HepG2 (cell line): ENCODE measurements around the gene TMTC3.

Source experiments
- BHLHE40 ChIP-seq: IDR thresholded peaks from 2 replicates; pipeline ENCODE4 v1.6.1; 2011; ENCODE audit warnings: low read length, improper control_type of control experiment
- BORCS8-MEF2B ChIP-seq: sonication (generic); formaldehyde crosslinking; IDR thresholded peaks from 2 replicates; pipeline ENCODE4 v1.8.0; 2022; ENCODE audit warnings: mild to moderate bottlenecking, missing genetic modification reagents
- CHD4 ChIP-seq: fragments of 200-600 bp; sonication (generic); IDR thresholded peaks from 2 replicates; pipeline ENCODE4 v1.7.0; 2017; ENCODE audit warnings: mild to moderate bottlenecking, low read length, borderline replicate concordance
- ERF ChIP-seq: IDR thresholded peaks from 2 replicates; pipeline ENCODE4 v1.6.1; 2018; ENCODE audit warnings: missing biosample characterization, missing genetic modification reagents
- EZH2 ChIP-seq: conservative IDR thresholded peaks from 2 replicates; pipeline ENCODE4 v1.6.1; 2012; ENCODE audit warnings: mild to moderate bottlenecking, low read depth, low read length, moderate library complexity
- HOXA3 ChIP-seq: sonication (generic); formaldehyde crosslinking; IDR thresholded peaks from 2 replicates; pipeline ENCODE4 v1.5.0; 2020; ENCODE audit warnings: missing genetic modification reagents
- MYNN ChIP-seq: sonication (generic); formaldehyde crosslinking; IDR thresholded peaks from 2 replicates; pipeline ENCODE4 v1.4.0; 2020; ENCODE audit warnings: mild to moderate bottlenecking, low read depth, missing genetic modification reagents
- POLR2AphosphoS5 ChIP-seq: IDR thresholded peaks from 2 replicates; pipeline ENCODE4 v1.6.1; 2012; ENCODE audit warnings: low read depth, low read length
- RFX5 ChIP-seq: IDR thresholded peaks from 2 replicates; pipeline ENCODE4 v1.6.1; 2011; ENCODE audit warnings: low read depth, low read length, improper control_type of control experiment
- SNAPC2 ChIP-seq: sonication (generic); formaldehyde crosslinking; IDR thresholded peaks from 2 replicates; pipeline ENCODE4 v1.8.1; 2022; ENCODE audit warnings: mild to moderate bottlenecking, missing genetic modification reagents
- SP2 ChIP-seq: sonication (generic); formaldehyde crosslinking; IDR thresholded peaks from 2 replicates; pipeline ENCODE4 v1.5.1; 2020; ENCODE audit warnings: mild to moderate bottlenecking, missing genetic modification reagents
- ZBTB1 ChIP-seq: sonication (generic); formaldehyde crosslinking; IDR thresholded peaks from 2 replicates; pipeline ENCODE4 v1.4.0; 2020; ENCODE audit warnings: missing genetic modification reagents, borderline replicate concordance
- ZNF292 ChIP-seq: sonication (generic); formaldehyde crosslinking; IDR thresholded peaks from 2 replicates; pipeline ENCODE4 v1.8.1; 2022; ENCODE audit warnings: mild to moderate bottlenecking, low read depth, missing genetic modification reagents, borderline replicate concordance
- ZNF567 ChIP-seq: sonication (generic); formaldehyde crosslinking; IDR thresholded peaks from 2 replicates; pipeline ENCODE4 v1.8.1; 2023; ENCODE audit warnings: mild to moderate bottlenecking, missing genetic modification reagents, borderline replicate concordance

- no peak for TF ChIP-seq EZH2
- no peak for TF ChIP-seq ERF
- no peak for TF ChIP-seq BORCS8-MEF2B (CRISPR knock-in tag)
- no peak for TF ChIP-seq ZNF292 (CRISPR knock-in tag)
- no peak for TF ChIP-seq RFX5
- no peak for TF ChIP-seq SP2 (CRISPR knock-in tag)
- TF ChIP-seq MYNN = no peak
- no peak for TF ChIP-seq SNAPC2 (CRISPR knock-in tag)
- TF ChIP-seq ZNF567 (CRISPR knock-in tag) = no peak
- no peak for TF ChIP-seq ZBTB1
- TF ChIP-seq BHLHE40 = no peak
- TF ChIP-seq POLR2AphosphoS5 = no peak
- no peak for TF ChIP-seq CHD4
- TF ChIP-seq HOXA3 = no peak
These were observed 19.4 kb upstream of the TMTC3 start for GRCh38 chr12:88122666-88123065.
